OCI-LY1 (cell line): ENCODE results near the gene MKI67.

Experiments used
- H2AFZ ChIP-seq: fragments of 200-600 bp; sonication (generic), shearing (Covaris generic); 2 replicates; pipeline ENCODE4 v1.6.0; 2014; ENCODE audit warnings: antibody characterized with exemption, mild to moderate bottlenecking, low read length
- H3F3A ChIP-seq: fragments of 200-600 bp; sonication (generic), shearing (Covaris generic); 2 replicates; pipeline ENCODE4 v1.6.0; 2014; ENCODE audit warnings: mild to moderate bottlenecking, antibody characterized with exemption, low read length, moderate library complexity; ENCODE audit not compliant: insufficient read depth
- H3K27ac ChIP-seq: fragments of 200-600 bp; sonication (generic); 2 replicates; pipeline ENCODE4 v1.5.1; 2014; ENCODE audit warnings: low read length, mixed run types, mild to moderate bottlenecking, low read depth; ENCODE audit not compliant: poor library complexity, severe bottlenecking
- H3K27me3 ChIP-seq: fragments of 200-600 bp; sonication (generic); 2 replicates; pipeline ENCODE4 v1.6.0; 2014; ENCODE audit warnings: antibody characterized with exemption, mild to moderate bottlenecking, low read length, moderate library complexity; ENCODE audit not compliant: insufficient read depth
- H3K36me3 ChIP-seq: fragments of 200-600 bp; sonication (generic); 2 replicates; pipeline ENCODE4 v1.6.1; 2014; ENCODE audit warnings: mild to moderate bottlenecking, antibody characterized with exemption, low read length, moderate library complexity, mixed read lengths; ENCODE audit not compliant: insufficient read depth
- H3K4me1 ChIP-seq: fragments of 200-600 bp; sonication (generic); 2 replicates; pipeline ENCODE4 v1.5.1; 2014; ENCODE audit warnings: mild to moderate bottlenecking, low read length, moderate library complexity; ENCODE audit not compliant: insufficient read depth, severe bottlenecking
- H3K4me2 ChIP-seq: fragments of 200-600 bp; sonication (generic), shearing (Covaris generic); 2 replicates; pipeline ENCODE4 v1.6.1; 2014; ENCODE audit warnings: low read length
- H3K4me3 ChIP-seq: fragments of 200-600 bp; sonication (generic); 2 replicates; pipeline ENCODE4 v1.5.1; 2014; ENCODE audit warnings: low read length, low read depth, mild to moderate bottlenecking, mixed read lengths; ENCODE audit not compliant: poor library complexity, severe bottlenecking
- H3K79me2 ChIP-seq: fragments of 200-600 bp; shearing (Covaris generic); 2 replicates; pipeline ENCODE4 v1.6.1; 2016; ENCODE audit warnings: mixed run types, low read length, mixed read lengths; ENCODE audit not compliant: insufficient read depth
- H3K9ac ChIP-seq: fragments of 200-600 bp; sonication (generic), shearing (Covaris generic); 2 replicates; pipeline ENCODE4 v1.6.1; 2014; ENCODE audit warnings: mild to moderate bottlenecking, low read length, mixed read lengths
- H3K9me2 ChIP-seq: fragments of 200-600 bp; sonication (generic), shearing (Covaris generic); 2 replicates; pipeline ENCODE4 v1.6.1; 2014; ENCODE audit warnings: low read depth, mild to moderate bottlenecking, low read length, mixed read lengths
- H3K9me3 ChIP-seq: fragments of 200-600 bp; shearing (Covaris generic); 2 replicates; pipeline ENCODE4 v1.6.1; 2014; ENCODE audit warnings: low read length, mixed read lengths
- H4K20me1 ChIP-seq: fragments of 200-600 bp; sonication (generic), shearing (Covaris generic); 2 replicates; pipeline ENCODE4 v1.6.0; 2016; ENCODE audit warnings: mild to moderate bottlenecking, low read length; ENCODE audit not compliant: insufficient read depth
- EZH2 ChIP-seq: fragments of 200-600 bp; sonication (generic), shearing (Covaris generic); IDR thresholded peaks from 2 replicates; pipeline ENCODE4 v1.8.0; 2017; ENCODE audit warnings: borderline replicate concordance, mixed run types, mild to moderate bottlenecking, antibody characterized with exemption, low read length, moderate library complexity, mixed read lengths
- TF ChIP-seq, protein P1 (sequence below): fragments of 200-600 bp; sonication (generic), shearing (Covaris generic); IDR thresholded peaks from 2 replicates; pipeline ENCODE4 v1.5.1; 2017; ENCODE audit warnings: mild to moderate bottlenecking, antibody characterized with exemption, low read length, moderate library complexity, mixed read lengths

The MKI67 gene

DNA sequence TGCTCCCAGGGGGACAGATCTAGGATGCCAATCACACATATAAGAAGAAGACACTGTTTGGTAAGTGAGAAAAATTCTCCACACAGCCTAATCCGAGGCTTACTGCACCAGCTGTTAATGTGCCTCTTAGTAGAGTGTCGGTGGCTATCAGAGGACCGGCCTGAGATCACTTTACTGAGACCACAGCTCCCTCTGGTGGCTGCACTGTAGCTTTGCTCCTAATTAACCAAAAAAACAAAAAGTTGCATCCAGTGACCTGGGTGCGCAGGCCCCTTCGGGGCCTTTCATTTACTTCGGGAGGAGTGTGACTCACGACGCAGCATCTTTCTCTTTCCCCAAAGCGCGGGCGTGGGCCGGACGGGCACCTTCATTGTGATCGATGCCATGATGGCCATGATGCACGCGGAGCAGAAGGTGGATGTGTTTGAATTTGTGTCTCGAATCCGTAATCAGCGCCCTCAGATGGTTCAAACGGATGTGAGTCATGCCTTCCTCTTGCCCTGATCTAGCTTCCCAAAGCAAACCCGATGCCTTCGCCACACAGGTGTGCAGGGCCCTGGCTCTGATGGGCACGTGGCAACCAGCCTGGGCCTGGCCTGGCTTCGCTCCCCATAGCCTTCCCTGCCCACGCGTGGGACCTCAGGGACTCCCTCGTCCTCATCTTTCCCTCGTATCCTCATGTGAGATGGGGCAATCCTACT is 56.7 kb downstream of the MKI67 start:
- Histone ChIP-seq H3K9me2 (no peaks in the 10 kb centered on the region), H3K36me3 (peaks cover 56% of the 10 kb centered on the region), H3K27me3 (no peaks in the 10 kb centered on the region), H3K79me2 (no peaks in the 10 kb centered on the region), H3K9me3 (no peaks in the 10 kb centered on the region), H3K27ac (no peak overlapping the region), H2AFZ (no peak overlapping the region), H3F3A (no peaks in the 10 kb centered on the region), H3K4me1 (peaks cover 24% of the 10 kb centered on the region), H3K9ac (no peak overlapping the region), H3K4me2 (no peak overlapping the region), H3K4me3 (no peak overlapping the region), H4K20me1 (no peaks in the 10 kb centered on the region)
- TF ChIP-seq, protein P1, sequence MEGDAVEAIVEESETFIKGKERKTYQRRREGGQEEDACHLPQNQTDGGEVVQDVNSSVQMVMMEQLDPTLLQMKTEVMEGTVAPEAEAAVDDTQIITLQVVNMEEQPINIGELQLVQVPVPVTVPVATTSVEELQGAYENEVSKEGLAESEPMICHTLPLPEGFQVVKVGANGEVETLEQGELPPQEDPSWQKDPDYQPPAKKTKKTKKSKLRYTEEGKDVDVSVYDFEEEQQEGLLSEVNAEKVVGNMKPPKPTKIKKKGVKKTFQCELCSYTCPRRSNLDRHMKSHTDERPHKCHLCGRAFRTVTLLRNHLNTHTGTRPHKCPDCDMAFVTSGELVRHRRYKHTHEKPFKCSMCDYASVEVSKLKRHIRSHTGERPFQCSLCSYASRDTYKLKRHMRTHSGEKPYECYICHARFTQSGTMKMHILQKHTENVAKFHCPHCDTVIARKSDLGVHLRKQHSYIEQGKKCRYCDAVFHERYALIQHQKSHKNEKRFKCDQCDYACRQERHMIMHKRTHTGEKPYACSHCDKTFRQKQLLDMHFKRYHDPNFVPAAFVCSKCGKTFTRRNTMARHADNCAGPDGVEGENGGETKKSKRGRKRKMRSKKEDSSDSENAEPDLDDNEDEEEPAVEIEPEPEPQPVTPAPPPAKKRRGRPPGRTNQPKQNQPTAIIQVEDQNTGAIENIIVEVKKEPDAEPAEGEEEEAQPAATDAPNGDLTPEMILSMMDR, result peak; percentile 82
- no peak for TF ChIP-seq EZH2

DNA sequence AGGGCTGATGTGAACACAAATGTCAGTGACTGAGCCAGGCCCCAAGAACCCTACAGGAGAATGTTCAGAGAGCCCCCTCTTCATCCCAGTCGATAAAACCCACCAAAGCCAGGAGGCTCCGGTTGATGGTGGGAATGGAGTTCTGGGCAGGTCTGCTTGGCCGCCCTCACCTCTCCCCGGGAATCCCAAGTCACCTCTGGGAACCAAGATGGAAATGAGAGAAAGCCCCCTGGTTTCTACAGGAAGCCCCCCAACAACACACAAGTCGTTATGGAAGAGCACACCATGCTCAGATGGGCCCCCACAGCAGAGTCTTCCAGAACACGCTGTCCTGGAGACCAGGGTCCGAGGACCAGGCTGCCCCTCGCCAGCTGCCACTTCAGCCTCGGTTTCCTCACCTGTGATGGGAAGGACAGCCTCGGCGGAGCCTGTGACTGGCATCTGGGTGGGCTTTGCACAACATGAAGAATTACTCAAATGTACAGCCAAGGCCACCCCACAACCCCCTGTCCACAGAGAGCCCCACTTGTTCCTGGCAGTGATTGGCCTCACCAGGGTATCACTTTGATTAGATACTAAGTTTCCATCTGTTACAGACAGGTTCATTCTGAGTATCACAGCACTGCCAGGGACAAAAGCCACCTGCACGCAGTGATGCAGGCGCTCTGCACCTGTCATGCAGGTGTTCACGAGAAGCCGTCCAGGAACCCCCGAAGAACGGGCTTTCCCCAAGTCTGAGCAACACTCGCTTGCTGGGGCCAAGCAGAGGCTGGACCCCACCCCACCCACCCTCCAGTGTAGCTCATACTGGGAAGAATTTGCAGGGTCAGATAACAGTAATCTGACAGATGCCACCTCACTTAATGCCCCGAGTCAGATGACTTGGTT is 57.6 kb downstream of the MKI67 start:
- H3K9ac ChIP-seq, result no peak overlapping the region
- H3K4me2 ChIP-seq, result no peak overlapping the region
- H3K9me3 ChIP-seq, result no peaks in the 10 kb centered on the region
- TF ChIP-seq, protein P1, result no peak
- TF ChIP-seq EZH2, result no peak
- H3K4me3 ChIP-seq, result no peak overlapping the region
- H3K79me2 ChIP-seq, result no peaks in the 10 kb centered on the region
- peaks cover 33% of the 10 kb centered on the region for H3K4me1 ChIP-seq
- H4K20me1 ChIP-seq, result no peaks in the 10 kb centered on the region
- peaks cover 49% of the 10 kb centered on the region for H3K36me3 ChIP-seq
- no peaks in the 10 kb centered on the region for H3K27me3 ChIP-seq
- no peaks in the 10 kb centered on the region for H3F3A ChIP-seq
- H3K27ac ChIP-seq, result peak overlapping the region; percentile 42
- H2AFZ ChIP-seq, result no peak overlapping the region
- H3K9me2 ChIP-seq, result no peaks in the 10 kb centered on the region

DNA sequence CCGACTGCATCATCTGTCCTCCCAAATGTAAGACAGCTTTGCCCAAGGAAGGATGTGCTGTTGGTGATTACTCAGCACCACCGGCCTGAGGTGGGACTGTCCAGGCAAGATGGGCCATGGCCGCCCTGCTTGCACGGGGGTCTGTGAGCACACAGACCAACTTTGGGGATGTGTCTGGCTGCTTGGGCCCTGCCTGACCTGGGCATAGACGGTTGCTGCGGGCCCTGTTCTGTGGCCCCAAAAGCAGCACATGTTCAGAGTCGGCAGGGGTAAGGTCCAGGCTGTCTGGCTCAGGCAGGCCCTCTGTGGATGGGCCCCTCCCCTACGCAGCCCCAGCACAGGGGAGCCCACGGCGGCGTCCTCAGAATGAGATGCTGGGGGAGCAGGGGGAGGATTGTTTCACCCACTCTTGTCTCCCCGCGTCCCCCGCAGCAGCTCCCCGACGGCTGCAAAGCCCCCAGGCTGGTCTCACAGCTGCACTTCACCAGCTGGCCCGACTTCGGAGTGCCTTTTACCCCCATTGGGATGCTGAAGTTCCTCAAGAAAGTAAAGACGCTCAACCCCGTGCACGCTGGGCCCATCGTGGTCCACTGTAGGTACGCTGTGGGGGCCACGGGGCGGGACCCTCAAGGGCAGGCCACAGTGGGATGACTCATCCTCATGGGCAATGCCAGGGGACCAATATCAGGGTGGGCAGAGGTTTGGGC is 58.4 kb downstream of the MKI67 start:
- TF ChIP-seq, protein P1, result no peak
- no peak for TF ChIP-seq EZH2
- Histone ChIP-seq H2AFZ (no peak overlapping the region), H3K79me2 (no peaks in the 10 kb centered on the region), H3K27me3 (no peaks in the 10 kb centered on the region), H3K27ac (no peak overlapping the region), H3K9me2 (no peaks in the 10 kb centered on the region), H3K4me1 (peaks cover 40% of the 10 kb centered on the region), H3K9me3 (no peaks in the 10 kb centered on the region), H3K9ac (no peak overlapping the region), H3K36me3 (peaks cover 41% of the 10 kb centered on the region), H3K4me2 (no peak overlapping the region), H3K4me3 (no peak overlapping the region), H4K20me1 (no peaks in the 10 kb centered on the region), H3F3A (no peaks in the 10 kb centered on the region)
